Measurements from ENCODE around the gene TMEM79.
A peak's percentile ranks its signal among the peaks of the same experiment; 100 is the strongest.

Gene TMEM79

GRCh38 chr1:156285437-156285836, 1.3 kb downstream of the TMEM79 start:
- TF ChIP-seq CTCF (conservative IDR thresholded peaks at IDR 0.05; ENCODE audit: low read depth, low read length) = no peak
- H3K4me3 ChIP-seq (ENCODE audit: low read length) = no peak overlapping the region
- no peak for DNase-seq (ENCODE audit: low read depth)

GRCh38 chr1:156286061-156286460, 1.9 kb downstream of the TMEM79 start:
- no peak for DNase-seq (ENCODE audit: low read depth)
- no peak for TF ChIP-seq CTCF (conservative IDR thresholded peaks at IDR 0.05; ENCODE audit: low read depth, low read length)
- H3K4me3 ChIP-seq (ENCODE audit: low read length) = no peak overlapping the region

- no peak for DNase-seq (ENCODE audit: low read depth)
- no peak for TF ChIP-seq CTCF (conservative IDR thresholded peaks at IDR 0.05; ENCODE audit: low read depth, low read length)
- H3K4me3 ChIP-seq (ENCODE audit: low read length) = no peak overlapping the region
These were observed 5.7 kb downstream of the TMEM79 start for GRCh38 chr1:156289857-156290256.

DNA sequence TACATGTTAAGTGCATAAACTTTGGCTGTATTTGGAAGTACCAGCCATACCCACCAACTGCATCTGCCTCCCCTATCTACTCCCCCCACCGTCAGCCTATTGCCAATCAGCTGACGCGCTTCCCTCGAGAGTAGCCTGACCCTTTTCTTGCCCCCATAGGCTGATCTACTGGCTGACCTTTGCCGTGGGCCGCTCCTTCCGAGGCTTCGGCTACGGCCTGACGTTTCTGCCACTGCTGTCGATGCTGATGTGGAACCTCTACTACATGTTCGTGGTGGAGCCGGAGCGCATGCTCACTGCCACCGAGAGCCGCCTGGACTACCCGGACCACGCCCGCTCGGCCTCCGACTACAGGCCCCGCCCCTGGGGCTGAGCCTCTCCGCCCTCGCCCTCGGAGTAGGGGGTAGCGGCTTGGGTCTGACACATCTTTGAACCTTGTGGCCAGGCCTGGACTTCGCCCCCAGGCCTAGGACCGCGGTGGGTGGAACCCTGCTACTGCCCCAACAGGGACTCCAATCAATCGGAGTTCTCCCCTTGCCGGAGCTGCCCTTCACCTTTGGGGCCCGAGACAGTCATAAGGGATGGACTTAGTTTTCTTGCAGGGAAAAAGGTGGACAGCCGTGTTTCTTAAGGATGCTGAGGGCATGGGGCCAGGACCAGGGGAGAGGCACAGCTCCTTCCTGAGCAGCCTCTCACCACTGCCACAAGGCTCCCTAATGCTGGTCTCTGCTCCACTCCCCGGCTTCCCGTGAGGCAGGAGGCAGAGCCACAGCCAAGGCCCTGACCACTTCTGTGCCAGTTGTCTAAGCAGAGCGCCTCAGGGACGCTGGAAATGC, 7.3 kb downstream of the TMEM79 start:
- peak overlapping the region; percentile 61 for H3K4me3 ChIP-seq (ENCODE audit: low read length)
- DNase-seq (ENCODE audit: low read depth) = peak; percentile 42
- no peak for TF ChIP-seq CTCF (conservative IDR thresholded peaks at IDR 0.05; ENCODE audit: low read depth, low read length)

- no peak for TF ChIP-seq CTCF (conservative IDR thresholded peaks at IDR 0.05; ENCODE audit: low read depth, low read length)
- no peak overlapping the region for H3K4me3 ChIP-seq (ENCODE audit: low read length)
- no peak for DNase-seq (ENCODE audit: low read depth)
These were observed 8.9 kb downstream of the TMEM79 start for GRCh38 chr1:156293098-156293434.

DNA sequence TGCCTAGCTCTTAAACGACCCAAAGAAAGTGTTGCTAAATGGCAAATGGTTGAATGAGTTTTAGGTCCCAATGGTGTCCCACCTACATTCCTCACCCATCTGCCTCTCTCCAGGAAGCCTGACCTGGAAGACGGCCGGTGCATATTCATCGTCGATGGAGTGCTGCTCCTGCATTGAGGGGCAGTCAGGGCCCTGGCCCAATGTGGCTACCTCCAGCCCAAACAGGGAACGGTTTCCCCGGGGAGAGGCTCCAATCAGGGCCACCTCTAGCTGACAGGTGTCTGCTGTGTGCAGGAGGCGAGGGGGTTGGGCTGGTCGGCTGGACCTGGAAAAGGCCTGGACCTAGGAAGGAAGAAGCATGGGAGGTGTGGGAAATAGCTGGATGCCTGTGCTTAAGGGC, 9.8 kb downstream of the TMEM79 start:
- no peak overlapping the region for H3K4me3 ChIP-seq (ENCODE audit: low read length)
- TF ChIP-seq CTCF (conservative IDR thresholded peaks at IDR 0.05; ENCODE audit: low read depth, low read length) = no peak
- no peak for DNase-seq (ENCODE audit: low read depth)

DNA sequence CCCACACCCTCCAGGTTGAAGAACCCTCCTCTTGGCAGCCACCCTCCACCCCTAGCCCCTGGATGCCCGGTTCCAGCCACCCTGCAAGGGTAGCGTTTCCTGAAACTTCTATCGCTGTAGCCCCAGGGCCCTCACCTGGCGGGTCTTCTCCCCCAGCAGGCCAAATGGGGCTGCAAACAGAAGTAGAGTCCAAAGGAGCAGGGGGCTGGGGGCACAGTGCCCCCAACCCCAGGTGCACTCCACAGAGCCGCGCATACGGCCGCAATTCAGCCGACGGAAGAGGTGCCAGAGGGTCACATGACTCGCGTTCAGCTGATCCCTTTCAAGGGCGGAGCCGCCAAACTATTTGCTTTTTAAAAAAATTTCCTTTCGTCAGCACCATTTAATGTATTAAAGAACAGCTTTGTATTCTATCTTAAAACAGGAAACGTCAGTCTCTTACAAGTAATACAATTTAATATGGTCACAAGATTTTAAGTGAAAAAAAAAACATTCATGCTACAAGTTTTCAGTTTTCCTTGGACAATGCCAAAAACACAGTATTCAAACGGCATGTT, 11.3 kb downstream of the TMEM79 start, which contains the start of gene GLMP:
Gene GLMP, minus strand, starts transcription at position 289 of the 557 bp plus-strand sequence. Its CDS starts 34 bp downstream, at position 255.
- DNase-seq (ENCODE audit: low read depth) = no peak
- no peak for TF ChIP-seq CTCF (conservative IDR thresholded peaks at IDR 0.05; ENCODE audit: low read depth, low read length)
- peak within 1 kb of the TSS; percentile 64 for H3K4me3 ChIP-seq (ENCODE audit: low read length)
